Spleen (tissue), 11 donors: Measurements from ENCODE around the gene NBDY. TPM values are rescaled to one million over a fixed set of nuclear protein-coding genes. Genes with fewer than 3 reads are reported as not detected.

Experiments
- DNase-seq: peaks from one replicate; pipeline ENCODE4 v3.0.0-alpha.2; 2020
- H3K27ac ChIP-seq, 8 donors: fragments of 200-600 bp; sonication (generic) in 7 of 8; 1 replicate in 4 of 8; 2 replicates in 4 of 8; pipeline versions ENCODE4 v1.5.0 to v1.8.0; 2016 to 2021; ENCODE audit warnings: inconsistent platforms in 4 of 8, mild to moderate bottlenecking in 4 of 8, moderate library complexity in 1 of 8
- H3K27me3 ChIP-seq, 7 donors: fragments of 200-600 bp; sonication (generic) in 6 of 7; replicated peaks in 1 of 7; 1 replicate in 4 of 7; 2 replicates in 3 of 7; pipeline versions ENCODE4 v1.5.0 to v1.8.0; 2016 to 2021; ENCODE audit warnings: inconsistent platforms in 3 of 7, mild to moderate bottlenecking in 1 of 7
- H3K36me3 ChIP-seq, 6 donors: fragments of 200-600 bp; sonication (generic) in 5 of 6; 1 replicate in 4 of 6; 2 replicates in 2 of 6; pipeline versions ENCODE4 v1.5.0 to v1.8.0; 2016 to 2021; ENCODE audit warnings: inconsistent platforms in 2 of 6
- H3K4me1 ChIP-seq, 6 donors: fragments of 200-600 bp; sonication (generic) in 5 of 6; 1 replicate in 3 of 6; 2 replicates in 3 of 6; pipeline versions ENCODE4 v1.5.0 to v1.8.0; 2016 to 2021; ENCODE audit warnings: inconsistent platforms in 3 of 6
- H3K4me3 ChIP-seq, 8 donors: fragments of 200-600 bp; sonication (generic) in 7 of 8; 1 replicate in 4 of 8; 2 replicates in 4 of 8; pipeline versions ENCODE4 v1.5.0 to v1.8.0; 2016 to 2021; ENCODE audit warnings: inconsistent platforms in 4 of 8, mild to moderate bottlenecking in 4 of 8, moderate library complexity in 2 of 8
- H3K9me3 ChIP-seq, 8 donors: fragments of 200-600 bp; sonication (generic) in 7 of 8; 1 replicate in 4 of 8; 2 replicates in 4 of 8; pipeline versions ENCODE4 v1.5.0 to v1.8.0; 2016 to 2021; ENCODE audit warnings: inconsistent platforms in 4 of 8
- POLR2A ChIP-seq, 3 donors: fragments of 450-650 bp; IDR thresholded peaks; one replicate each; pipeline ENCODE4 v1.5.1; 2017; ENCODE audit warnings: antibody characterized with exemption in 3 of 3, mild to moderate bottlenecking in 1 of 3
- POLR2AphosphoS5 ChIP-seq, 3 donors: sonication (generic); formaldehyde crosslinking; IDR thresholded peaks; one replicate each; pipeline ENCODE4 v1.5.1; 2017; ENCODE audit warnings: antibody characterized with exemption in 3 of 3
- WGBS, 5 donors: extraction: QIAGEN DNeasy Blood & Tissue Kit in 3 of 5; methylation state at CpG; one replicate each; pipeline versions ENCODE4 v1.1.5 to v1.1.7; 2013 to 2018; 5-methylcytosine and 5-hydroxymethylcytosine counted together
- intact Hi-C: fragments of 100-400 bp; cut with DNase I; formaldehyde crosslinking; loops from one replicate; pipeline ENCODE4 v1.15.0; 2023; ENCODE audit warnings: low total_unique reads
- polyA plus RNA-seq, 3 donors: library from polyadenylated mRNA; stranded (reverse); fragments of 200-250 nt; gene quantifications; one replicate each; pipeline ENCODE4 v1.2.1, GENCODE V29; 2013
- total RNA-seq, 7 donors: library from RNA; depleted of rRNA in 3 of 7; stranded (reverse); fragments of >200 nt in 3 of 7; fragmentation: NEBNext Ultra II Directional in 4 of 7; extraction: Animal tissue kit (Norgen Biotek cat#: 25700) in 4 of 7; gene quantifications; one replicate each; pipeline versions ENCODE4 v1.1.0 to v1.2.1, GENCODE V29; 2016 to 2021
- TF ChIP-seq, protein P1 (sequence below), 11 experiments: fragments of 200-600 bp in 7 of 11; fragments of 450-650 bp in 4 of 11; sonication (generic) in 4 of 11; IDR thresholded peaks in 8 of 11; conservative IDR thresholded peaks in 3 of 11; 1 replicate in 7 of 11; 2 replicates in 4 of 11; pipeline versions ENCODE4 v1.4.0 to v1.8.0; 2016 to 2021; ENCODE audit warnings: antibody characterized with exemption in 11 of 11, inconsistent platforms in 4 of 11, mild to moderate bottlenecking in 1 of 11
- donor health status: healthy with polysubstance abuse.
- donor health status: DM: no; HTN: no; CAD: no; lungs with moderate emphysema.
- donor health status: DM: no; HTN: no; CAD: no.
- donor health status: Bipolar disorder and iron deficiency.
- donor health status: healthy.
- donor health status: DM: no; HTN: no; CAD: no.
- donor health status: DM: yes; HTN: yes; CAD: no.

NBDY gene
- total and polyA plus RNA-seq, 10 donors: 15.7 to 46.7 (median 29.4) TPM

DNA sequence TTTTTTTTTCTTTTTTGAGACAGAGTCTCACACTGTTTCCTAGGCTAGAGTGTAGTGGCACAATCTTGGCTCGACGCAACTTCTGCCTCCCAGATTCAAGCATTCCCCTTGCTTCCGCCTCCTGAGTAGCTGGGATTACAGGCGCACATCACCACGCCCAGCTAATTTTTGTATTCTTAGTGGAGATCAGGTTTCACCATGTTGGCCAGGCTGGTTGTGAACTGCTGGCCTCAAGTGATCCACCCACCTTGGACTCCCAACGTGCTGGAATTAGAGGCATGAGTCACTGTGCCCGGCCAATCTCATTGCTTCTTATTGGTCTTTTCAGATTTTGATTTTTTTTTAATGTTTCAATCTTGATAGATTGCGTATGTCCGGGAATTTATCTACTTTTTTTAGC is 124.4 kb downstream of the NBDY start:
- 81 to 94% (median 87%) methylated on average over 9 of the region's 9 CpGs for WGBS, 5 donors
- intact Hi-C loops: no loop called here
- TF ChIP-seq POLR2AphosphoS5 (IDR thresholded peaks at IDR 0.05) (no peak), POLR2A (IDR thresholded peaks at IDR 0.05) (no peak)
- TF ChIP-seq, protein P1, sequence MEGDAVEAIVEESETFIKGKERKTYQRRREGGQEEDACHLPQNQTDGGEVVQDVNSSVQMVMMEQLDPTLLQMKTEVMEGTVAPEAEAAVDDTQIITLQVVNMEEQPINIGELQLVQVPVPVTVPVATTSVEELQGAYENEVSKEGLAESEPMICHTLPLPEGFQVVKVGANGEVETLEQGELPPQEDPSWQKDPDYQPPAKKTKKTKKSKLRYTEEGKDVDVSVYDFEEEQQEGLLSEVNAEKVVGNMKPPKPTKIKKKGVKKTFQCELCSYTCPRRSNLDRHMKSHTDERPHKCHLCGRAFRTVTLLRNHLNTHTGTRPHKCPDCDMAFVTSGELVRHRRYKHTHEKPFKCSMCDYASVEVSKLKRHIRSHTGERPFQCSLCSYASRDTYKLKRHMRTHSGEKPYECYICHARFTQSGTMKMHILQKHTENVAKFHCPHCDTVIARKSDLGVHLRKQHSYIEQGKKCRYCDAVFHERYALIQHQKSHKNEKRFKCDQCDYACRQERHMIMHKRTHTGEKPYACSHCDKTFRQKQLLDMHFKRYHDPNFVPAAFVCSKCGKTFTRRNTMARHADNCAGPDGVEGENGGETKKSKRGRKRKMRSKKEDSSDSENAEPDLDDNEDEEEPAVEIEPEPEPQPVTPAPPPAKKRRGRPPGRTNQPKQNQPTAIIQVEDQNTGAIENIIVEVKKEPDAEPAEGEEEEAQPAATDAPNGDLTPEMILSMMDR (IDR thresholded peaks at IDR 0.05 in 8 of 11, conservative IDR thresholded peaks at IDR 0.05 in 3 of 11): no peak

DNA sequence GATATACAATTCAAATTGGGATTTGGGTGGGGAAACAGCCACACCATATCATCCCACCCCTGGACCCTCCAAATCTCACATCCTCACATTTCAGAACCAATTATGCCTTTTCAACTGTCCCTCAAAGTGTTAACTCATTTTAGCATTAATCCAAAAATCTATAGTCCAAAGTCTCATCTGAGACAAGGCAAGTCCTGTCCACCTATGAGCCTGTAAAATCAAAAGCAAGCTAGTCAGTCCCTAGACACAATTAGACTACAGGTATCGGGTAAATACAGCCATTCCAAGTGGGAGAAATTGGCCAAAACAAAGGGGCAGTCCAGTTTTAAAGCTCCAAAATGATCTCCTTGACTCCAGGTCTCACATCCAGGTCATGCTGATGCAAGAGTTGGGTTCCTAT is 128.0 kb downstream of the NBDY start:
- Histone ChIP-seq H3K36me3 (no peaks in the 10 kb centered on the region), H3K27ac (no peak overlapping the region), H3K9me3 (peaks cover 0 to 9% (median 0%) of the 10 kb centered on the region in 8 donors), H3K4me1 (no peaks in the 10 kb centered on the region), H3K27me3 (peaks cover 0 to 6% (median 0%) of the 10 kb centered on the region in 7 donors), H3K4me3 (no peak overlapping the region)
- WGBS, 5 donors: 90 to 100% (median 100%) methylated on average over 1 of the region's 1 CpG
- TF ChIP-seq POLR2AphosphoS5 (IDR thresholded peaks at IDR 0.05) (no peak), POLR2A (IDR thresholded peaks at IDR 0.05) (no peak)
- TF ChIP-seq, protein P1 (IDR thresholded peaks at IDR 0.05 in 8 of 11, conservative IDR thresholded peaks at IDR 0.05 in 3 of 11): no peak
- DNase-seq: no peak
- intact Hi-C loops: no loop called here

More for the DNA sequence above, 124.4 kb downstream of the NBDY start:
- Histone ChIP-seq H3K27me3 (peaks cover 0 to 10% (median 0%) of the 10 kb centered on the region in 7 donors), H3K36me3 (no peaks in the 10 kb centered on the region), H3K4me3 (no peak overlapping the region), H3K4me1 (no peaks in the 10 kb centered on the region), H3K9me3 (peaks cover 0 to 16% (median 0%) of the 10 kb centered on the region in 8 donors), H3K27ac (no peak overlapping the region)
- no peak for DNase-seq

DNA sequence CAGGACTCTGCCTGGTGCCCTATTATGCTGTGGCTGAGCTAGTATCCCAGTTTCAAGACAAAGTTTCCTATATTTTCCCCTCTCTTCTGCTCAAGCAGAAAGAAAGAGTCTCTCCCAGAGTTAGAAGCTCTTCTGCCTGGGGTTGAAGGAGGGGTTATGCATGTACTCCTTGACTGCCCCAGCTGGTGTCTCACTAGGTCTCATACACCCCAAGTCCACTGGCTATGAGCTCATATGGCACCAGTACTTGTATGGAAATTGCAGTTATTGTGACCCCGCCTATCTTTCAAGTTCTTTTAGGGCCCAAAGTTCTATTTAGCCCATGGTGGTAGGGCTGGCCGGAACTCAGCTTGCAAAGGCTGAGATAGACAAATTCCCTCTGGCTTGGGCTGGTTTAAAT is 131.8 kb downstream of the NBDY start:
- H3K36me3 ChIP-seq: no peaks in the 10 kb centered on the region
- intact Hi-C loops: no loop called here
- no peak for DNase-seq
- H3K9me3 ChIP-seq: peaks cover 0 to 9% (median 0%) of the 10 kb centered on the region in 8 donors
- no peak overlapping the region for H3K27ac ChIP-seq
- H3K27me3 ChIP-seq: peaks cover 0 to 3% (median 0%) of the 10 kb centered on the region in 7 donors
- TF ChIP-seq, protein P1 (IDR thresholded peaks at IDR 0.05 in 8 of 11, conservative IDR thresholded peaks at IDR 0.05 in 3 of 11): no peak
- TF ChIP-seq POLR2AphosphoS5 (IDR thresholded peaks at IDR 0.05): no peak
- TF ChIP-seq POLR2A (IDR thresholded peaks at IDR 0.05): no peak
- H3K4me3 ChIP-seq: no peak overlapping the region
- H3K4me1 ChIP-seq: no peaks in the 10 kb centered on the region
- 67 to 92% (median 78%) methylated on average over 2 of the region's 2 CpGs; no CpG with 5 or more reads in 1 of the 5 donors for WGBS, 5 donors

Other genes starting within 250 kb of the NBDY start
- 10 to 100 TPM; 25.4 to 30.5 (median 27.0) TPM for gene UBQLN2, start 165.6 kb upstream of the NBDY start, total RNA-seq
- 10 to 100 TPM in 1 of 3 donors, 1 to 10 TPM in 2; 8.2 to 11.9 (median 9.9) TPM for gene UBQLN2, start 165.6 kb upstream of the NBDY start, polyA plus RNA-seq